Hippocampal formation (tissue), 2 donors: ENCODE measurements around the gene ANKRD36C.
"Not testable (repeated sequence)": the region's sequence is repeated elsewhere in the genome, so short reads cannot be mapped to it uniquely, and the experiment has no call there.

ENCODE experiments used
- DNase-seq, 2 donors: peaks; one replicate each; lab custom pipeline; 2025; lab: John Stamatoyannopoulos, UW

The ANKRD36C gene

GRCh38 chr2:95991351-95992094 lies at the start of gene ANKRD36C:
Gene ANKRD36C (minus strand): TSS chr2:95991824. CDS start chr2:95991708, 116 bp downstream.
- DNase-seq: not testable (repeated sequence)

DNA sequence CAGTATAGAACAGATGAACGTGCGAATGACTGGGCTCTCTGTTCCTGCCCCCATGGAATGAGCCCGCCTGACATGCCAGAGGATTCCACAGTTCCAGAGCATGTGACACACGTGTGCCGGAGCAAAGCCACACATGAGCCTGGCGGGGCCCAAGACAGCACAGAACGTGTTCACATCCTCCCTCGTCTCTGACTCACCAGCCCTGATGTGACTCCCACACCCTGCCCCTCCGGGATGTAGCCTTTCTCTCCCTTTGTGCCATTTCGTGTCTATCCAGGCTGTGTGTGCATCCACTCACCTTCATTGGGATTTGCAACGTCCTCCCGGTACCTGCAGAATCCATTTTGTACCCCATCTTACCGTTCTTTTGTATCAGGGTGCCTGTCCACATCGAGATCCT lies 43.9 kb upstream of the ANKRD36C start:
- DNase-seq: not testable (repeated sequence)

DNA sequence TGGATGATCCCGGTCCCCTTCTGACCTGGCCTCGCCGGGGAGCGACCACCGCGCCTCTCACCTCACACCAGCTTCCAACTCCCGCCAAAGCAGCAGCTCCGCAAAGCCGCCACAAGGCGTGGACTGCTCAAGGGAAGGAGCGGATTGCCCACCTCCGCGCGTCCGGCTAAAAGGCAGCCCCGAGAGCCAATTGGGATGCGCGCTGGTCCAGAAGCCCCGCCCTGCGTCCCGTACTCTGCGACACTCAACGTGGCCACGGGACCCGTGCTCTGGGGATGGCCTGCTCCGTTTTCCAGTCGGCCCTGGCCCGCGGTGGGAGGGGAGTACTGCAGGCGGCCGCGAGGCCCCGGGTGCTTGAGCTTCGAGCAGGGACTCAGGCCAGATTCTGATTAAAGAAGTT lies 43.2 kb upstream of the ANKRD36C start, which contains the start of gene GPAT2:
Gene GPAT2 (minus strand): TSS at position 125 of the 400 bp plus-strand sequence. CDS start 2,557 bp downstream, outside the sequence.
- DNase-seq: not testable (repeated sequence)

DNA sequence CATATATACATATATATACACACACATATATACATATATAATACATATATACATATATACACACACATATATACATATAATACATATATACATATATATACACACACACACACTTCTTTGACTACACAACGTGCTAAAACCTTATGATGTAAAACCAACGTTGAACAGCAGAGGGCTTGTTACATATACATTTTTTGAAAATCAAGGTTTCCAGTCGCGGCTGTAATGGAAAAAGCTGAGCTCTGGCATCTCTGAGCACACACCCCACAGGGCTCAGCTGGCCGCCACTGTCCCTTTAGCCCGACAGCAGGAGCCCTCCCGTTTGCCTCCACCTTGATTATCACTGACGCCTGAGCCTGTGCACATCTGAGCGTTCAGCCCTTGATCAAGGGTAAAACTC lies 42.4 kb upstream of the ANKRD36C start:
- DNase-seq: not testable (repeated sequence)

- not testable (repeated sequence) for DNase-seq
Observed at GRCh38 chr2:96027725-96028325, 36.2 kb upstream of the ANKRD36C start.

GRCh38 chr2:96025755-96026154 lies 34.1 kb upstream of the ANKRD36C start:
- DNase-seq: not testable (repeated sequence)

GRCh38 chr2:96025194-96025492 lies 33.5 kb upstream of the ANKRD36C start:
- no peak for DNase-seq

GRCh38 chr2:96024336-96025193 lies 32.9 kb upstream of the ANKRD36C start:
- no peak for DNase-seq

DNA sequence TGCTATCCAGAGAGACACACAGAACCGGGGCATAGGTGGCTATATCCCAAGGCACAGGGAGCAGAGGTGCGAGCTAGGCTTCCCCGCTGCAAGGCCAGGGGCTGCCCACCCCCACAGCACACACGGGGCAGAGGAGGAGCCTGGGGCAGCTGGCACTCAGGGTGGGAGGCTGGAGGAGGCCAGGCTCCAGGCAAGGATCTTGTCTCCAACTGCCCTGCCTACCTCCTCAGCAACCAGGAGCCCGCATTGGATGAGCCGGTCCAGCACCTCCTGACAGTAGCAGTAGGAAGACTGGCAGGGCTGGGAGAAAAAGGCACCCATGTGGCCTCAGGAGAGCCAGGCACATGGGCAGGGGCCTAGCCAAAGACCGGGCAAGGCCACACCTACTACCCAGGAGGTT lies 32.1 kb upstream of the ANKRD36C start:
- DNase-seq: not testable (repeated sequence)

DNA sequence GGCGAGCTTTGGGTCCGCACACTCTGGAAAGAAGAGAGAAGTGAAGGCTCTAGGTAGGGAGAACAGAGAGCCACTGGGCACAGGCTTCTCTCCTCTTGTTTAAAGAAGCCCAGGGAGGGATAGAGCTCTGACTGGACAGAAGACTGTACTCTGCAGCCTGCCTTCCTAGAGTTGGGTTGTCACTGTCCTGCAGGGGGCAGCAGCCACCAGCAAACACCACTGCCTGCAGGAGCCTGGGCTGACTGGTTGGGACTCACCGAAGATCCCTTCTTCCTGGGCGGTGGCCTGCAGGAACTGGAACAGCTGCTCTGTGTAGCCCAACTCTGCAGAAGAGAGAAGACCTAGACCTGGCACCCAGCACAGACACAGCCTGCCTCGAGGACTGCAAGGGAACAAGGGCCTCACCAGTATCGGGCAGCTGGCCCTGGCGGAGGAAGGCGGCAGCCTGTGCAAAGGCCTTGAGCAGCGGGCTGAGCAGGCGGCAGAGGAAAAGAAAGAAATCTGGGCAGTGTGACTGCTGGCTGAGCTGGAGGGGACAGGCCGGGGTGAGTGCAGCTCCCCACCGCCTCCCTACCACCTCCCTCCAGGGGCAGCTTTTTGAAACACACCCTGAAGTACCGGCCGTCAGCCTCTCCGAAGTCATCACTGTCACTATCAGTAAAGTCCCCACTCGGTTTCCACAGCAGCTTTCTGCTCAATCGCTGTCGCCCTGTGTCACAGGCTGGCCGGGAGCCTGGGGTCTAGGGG lies 31.2 kb upstream of the ANKRD36C start:
- not testable (repeated sequence) for DNase-seq

- DNase-seq: not testable (repeated sequence)
Observed at GRCh38 chr2:96022126-96022525, 30.5 kb upstream of the ANKRD36C start.

GRCh38 chr2:96021142-96021541 lies 29.5 kb upstream of the ANKRD36C start:
- DNase-seq: not testable (repeated sequence)

DNA sequence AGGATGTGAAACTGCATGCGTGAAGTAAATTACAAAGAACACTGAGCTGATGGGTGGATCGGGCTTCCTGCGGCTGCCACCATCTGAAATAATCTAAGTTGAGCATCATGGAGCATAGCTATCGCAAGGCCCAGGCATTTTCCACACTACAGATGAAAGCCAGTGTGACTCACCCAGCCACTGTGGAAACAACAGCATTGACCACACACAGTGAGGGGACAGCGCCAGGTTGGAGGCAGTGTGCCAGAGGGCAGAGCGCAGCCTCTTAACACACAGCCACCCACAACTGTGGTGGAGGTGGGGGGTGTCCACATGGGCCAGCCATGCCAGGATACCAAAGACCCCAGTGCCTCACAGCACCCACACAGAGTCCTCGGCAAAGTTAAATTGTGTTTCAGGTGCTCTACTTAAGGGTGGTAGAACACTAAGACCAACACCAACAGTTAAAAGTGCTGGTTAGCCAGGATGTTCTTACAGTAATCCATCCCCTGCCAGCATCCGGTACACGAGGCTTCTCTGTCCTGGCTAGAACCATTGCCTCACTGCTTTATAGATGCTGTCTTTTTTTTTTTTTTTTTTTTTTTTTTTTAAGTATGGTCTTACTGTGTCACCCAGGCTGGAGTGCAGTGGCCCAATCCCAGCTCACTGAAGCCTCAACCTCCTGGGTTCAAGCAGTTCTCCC lies 28.4 kb upstream of the ANKRD36C start:
- not testable (repeated sequence) for DNase-seq

- DNase-seq: not testable (repeated sequence)
Observed at GRCh38 chr2:96016321-96016720, 24.7 kb upstream of the ANKRD36C start.

- DNase-seq: not testable (repeated sequence)
Observed at GRCh38 chr2:96012792-96013264, 21.2 kb upstream of the ANKRD36C start.

GRCh38 chr2:96012086-96012791 lies 20.6 kb upstream of the ANKRD36C start:
- not testable (repeated sequence) for DNase-seq

DNA sequence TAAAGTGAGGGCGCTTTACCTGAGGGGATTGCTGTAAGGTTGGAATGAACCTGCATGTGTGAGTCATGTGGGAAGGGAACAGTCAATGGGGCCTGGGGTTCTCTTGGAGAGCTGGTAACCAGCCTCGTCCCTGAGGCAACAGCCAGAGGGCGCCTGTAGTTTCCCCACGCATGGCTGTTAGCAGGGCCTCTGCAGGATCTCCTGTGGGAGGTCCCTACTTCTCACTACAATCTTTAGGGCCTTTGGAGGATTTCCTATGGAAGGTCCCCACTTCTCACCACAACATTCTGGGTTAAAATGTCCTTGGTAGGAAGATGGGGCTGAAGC lies 19.5 kb upstream of the ANKRD36C start:
- DNase-seq: not testable (repeated sequence)

- DNase-seq: not testable (repeated sequence)
Observed at GRCh38 chr2:96010320-96011128, 18.9 kb upstream of the ANKRD36C start.

GRCh38 chr2:96009833-96010232 lies 18.2 kb upstream of the ANKRD36C start:
- not testable (repeated sequence) for DNase-seq

- not testable (repeated sequence) for DNase-seq
Observed at GRCh38 chr2:96008051-96008450, 16.4 kb upstream of the ANKRD36C start.
